RWPE1 (cell line): ENCODE measurements around the gene ALOX5.
"Not testable (repeated sequence)": the region's sequence is repeated elsewhere in the genome, so short reads cannot be mapped to it uniquely, and the experiment has no call there.

Source experiments
- CTCF ChIA-PET: fragments of 350-600 bp; sonication (Branson Sonifier 250); formaldehyde crosslinking; extraction: SDS; loops from one replicate; lab custom pipeline; 2021; lab: Yijun Ruan, JAX
- POLR2A ChIA-PET: fragments of 400-600 bp; formaldehyde crosslinking; extraction: SDS; loops from one replicate; lab custom pipeline; 2020; ENCODE audit warnings: antibody characterized with exemption; ENCODE audit not compliant: low non-redundant PET; lab: Yijun Ruan, JAX
- DNase-seq: peaks from one replicate; pipeline ENCODE4 v3.0.0; 2012; ENCODE audit warnings: low spot score
- H3K27ac ChIP-seq: fragments of 450-650 bp; 2 replicates; pipeline ENCODE4 v1.5.1; 2017
- CTCF ChIP-seq: fragments of 450-650 bp; conservative IDR thresholded peaks from 2 replicates; pipeline ENCODE4 v1.5.1; 2017; ENCODE audit warnings: low read depth, mild to moderate bottlenecking

ALOX5 gene

GRCh38 chr10:45373576-45374349 lies at the start of gene ALOX5:
ALOX5 (plus strand) TSS chr10:45374216; CDS start chr10:45374280, 64 bp downstream.
- POLR2A ChIA-PET, result no interaction called here
- CTCF ChIA-PET, result no interaction called here
- DNase-seq, result peak; percentile 17
- H3K27ac ChIP-seq, result no peak within 1 kb of the TSS
- TF ChIP-seq CTCF, result no peak

- no peak for DNase-seq
- CTCF ChIA-PET, result no interaction called here
- POLR2A ChIA-PET, result no interaction called here
- TF ChIP-seq CTCF, result no peak
- no peak overlapping the region for H3K27ac ChIP-seq
Observed at GRCh38 chr10:45325116-45325515, 48.9 kb upstream of the ALOX5 start.

GRCh38 chr10:45326864-45327263 lies 47.2 kb upstream of the ALOX5 start:
- CTCF ChIA-PET, H3K27ac ChIP-seq, DNase-seq, POLR2A ChIA-PET: not testable (repeated sequence)

GRCh38 chr10:45331824-45332223 lies 42.2 kb upstream of the ALOX5 start:
- POLR2A ChIA-PET, H3K27ac ChIP-seq, DNase-seq, CTCF ChIA-PET: not testable (repeated sequence)

- no peak for DNase-seq
- no peak overlapping the region for H3K27ac ChIP-seq
- ChIA-PET CTCF (no interaction called here), POLR2A (no interaction called here)
- TF ChIP-seq CTCF, result no peak
Observed at GRCh38 chr10:45339894-45340293, 34.1 kb upstream of the ALOX5 start.

- CTCF ChIA-PET, POLR2A ChIA-PET, DNase-seq, H3K27ac ChIP-seq: not testable (repeated sequence)
Observed at GRCh38 chr10:45340420-45340819, 33.6 kb upstream of the ALOX5 start.

GRCh38 chr10:45346652-45347335 lies 27.2 kb upstream of the ALOX5 start:
- POLR2A ChIA-PET, DNase-seq, H3K27ac ChIP-seq, CTCF ChIA-PET: not testable (repeated sequence)

- CTCF ChIA-PET, DNase-seq, H3K27ac ChIP-seq, POLR2A ChIA-PET: not testable (repeated sequence)
Observed at GRCh38 chr10:45347464-45347863, 26.6 kb upstream of the ALOX5 start.

- POLR2A ChIA-PET, DNase-seq, CTCF ChIA-PET, H3K27ac ChIP-seq: not testable (repeated sequence)
Observed at GRCh38 chr10:45348196-45348765, 25.7 kb upstream of the ALOX5 start.
